Measurements from ENCODE around the gene HTR7.
"Not testable (repeated sequence)": the region's sequence is repeated elsewhere in the genome, so short reads cannot be mapped to it uniquely, and the experiment has no call there.

The HTR7 gene

GRCh38 chr10:90857635-90858460 is at the start of gene HTR7:
HTR7 (minus strand) TSS chr10:90858039; CDS start chr10:90857671, 368 bp downstream.
- no peak for DNase-seq

GRCh38 chr10:90906596-90906995 is 48.8 kb upstream of the HTR7 start:
- no peak for DNase-seq

- DNase-seq: no peak
Observed at GRCh38 chr10:90905925-90906324, 48.1 kb upstream of the HTR7 start.

- DNase-seq: not testable (repeated sequence)
Observed at GRCh38 chr10:90896916-90897315, 39.1 kb upstream of the HTR7 start.

GRCh38 chr10:90893190-90893589 is 35.4 kb upstream of the HTR7 start:
- DNase-seq: no peak

GRCh38 chr10:90890347-90890746 is 32.5 kb upstream of the HTR7 start:
- no peak for DNase-seq

- DNase-seq: no peak
Observed at GRCh38 chr10:90889636-90890035, 31.8 kb upstream of the HTR7 start.

- DNase-seq: no peak
Observed at GRCh38 chr10:90888387-90888786, 30.5 kb upstream of the HTR7 start.

GRCh38 chr10:90887555-90887954 is 29.7 kb upstream of the HTR7 start:
- no peak for DNase-seq

GRCh38 chr10:90885176-90885575 is 27.3 kb upstream of the HTR7 start:
- no peak for DNase-seq

- no peak for DNase-seq
Observed at GRCh38 chr10:90884431-90884830, 26.6 kb upstream of the HTR7 start.

GRCh38 chr10:90880059-90880719 is 22.4 kb upstream of the HTR7 start:
- DNase-seq: not testable (repeated sequence)

- no peak for DNase-seq
Observed at GRCh38 chr10:90879062-90879461, 21.2 kb upstream of the HTR7 start.

GRCh38 chr10:90872648-90873020 is 14.8 kb upstream of the HTR7 start:
- DNase-seq: no peak

- DNase-seq: no peak
Observed at GRCh38 chr10:90871766-90872647, 14.2 kb upstream of the HTR7 start, which contains the start of gene RPP30. RPP30 (plus strand) TSS chr10:90871974; CDS start chr10:90871987, 13 bp downstream.

- peak; percentile 7 for DNase-seq
Observed at GRCh38 chr10:90871279-90871765, 13.5 kb upstream of the HTR7 start.

GRCh38 chr10:90866050-90866598 is 8.3 kb upstream of the HTR7 start:
- no peak for DNase-seq

GRCh38 chr10:90865401-90865800 is 7.6 kb upstream of the HTR7 start:
- no peak for DNase-seq

- no peak for DNase-seq
Observed at GRCh38 chr10:90862908-90863514, 5.2 kb upstream of the HTR7 start.

- DNase-seq: no peak
Observed at GRCh38 chr10:90860790-90861189, 3.0 kb upstream of the HTR7 start.

- no peak for DNase-seq
Observed at GRCh38 chr10:90859321-90859751, 1.5 kb upstream of the HTR7 start.

GRCh38 chr10:90858461-90858968 is 676 bp upstream of the HTR7 start:
- DNase-seq: no peak
